ENCODE results near the gene CCL14. TPM values are rescaled to one million over a fixed set of nuclear protein-coding genes. Genes with fewer than 3 reads are reported as not detected.

CCL14 gene
- total and polyA plus RNA-seq, 2 of the 8 experiments (the other 6 are each of a cell fraction or from before 2014, with no cell fraction given): not detected

DNA sequence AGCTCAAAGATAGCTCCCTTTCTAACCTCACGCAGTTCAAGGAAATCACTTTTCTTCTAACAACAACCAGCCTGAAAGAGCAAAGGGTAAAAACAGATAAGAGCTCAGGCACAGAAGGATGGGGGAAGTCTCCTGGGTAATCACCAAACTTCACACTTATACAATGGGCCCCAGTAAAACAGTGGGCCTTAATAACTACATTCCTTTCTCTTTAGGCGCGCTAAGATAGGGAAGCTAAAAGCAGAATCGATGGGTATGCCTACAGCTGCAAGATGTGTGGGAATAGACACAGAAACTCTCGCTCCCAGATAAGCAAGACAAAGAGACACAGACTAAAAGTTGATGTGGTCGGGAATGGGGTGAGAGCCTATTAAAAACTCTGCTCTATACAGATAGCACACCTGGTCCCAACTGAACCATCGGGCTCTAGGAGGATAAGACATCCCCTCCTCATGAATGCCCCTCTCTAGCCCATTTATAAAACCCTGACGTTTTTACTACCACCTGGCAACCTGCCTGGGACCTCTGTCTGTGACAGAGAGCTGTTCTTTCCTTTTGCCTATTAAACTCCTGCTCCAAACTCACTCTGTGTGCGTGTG lies 43.8 kb downstream of the CCL14 start:
- no peak overlapping the region for H2BK120ac ChIP-seq (replicated peaks; ENCODE audit: low read depth, low read length)
- no peaks in the 10 kb centered on the region for H3K27me3 ChIP-seq (replicated peaks in 1 of 4; ENCODE audit: control insufficient read depth in 3 of 4, extremely low read depth in 1 of 4, insufficient read depth in 3 of 4, low read length in 3 of 4)
- no peak overlapping the region for H4K5ac ChIP-seq (ENCODE audit: insufficient read length, low read depth, low read length)
- H2AFZ ChIP-seq (ENCODE audit: low read length): no peak overlapping the region
- no peak overlapping the region for H3K9ac ChIP-seq (replicated peaks in 1 of 4; ENCODE audit: extremely low read depth in 1 of 4, low read depth in 3 of 4, low read length in 3 of 4)
- ChIA-PET POLR2A (ENCODE audit: partially characterized antibody) (interaction anchor here (1.0 kb wide), 1 partner anchor 11 kb away, joined by 5 read pairs; no protein-coding TSS in a partner anchor), CTCF (ENCODE audit: partially characterized antibody) (interaction anchor here (1.1 to 1.2 kb wide), 2 partner anchors 27 to 71 kb away, joined by 3 to 4 read pairs; no protein-coding TSS in a partner anchor)
- H3K4ac ChIP-seq (replicated peaks; ENCODE audit: insufficient read length, low read depth, low read length): no peak overlapping the region
- no peak overlapping the region for H2BK20ac ChIP-seq (ENCODE audit: low read length)
- no peak overlapping the region for H3K18ac ChIP-seq (ENCODE audit: extremely low read depth, low read length)
- FAIRE-seq (no peak), DNase-seq (ENCODE audit: low read depth in 1 of 2, low spot score in 2 of 2) (no peak)
- H2BK12ac ChIP-seq (ENCODE audit: low read depth, low read length): no peak overlapping the region
- H3K4me3 ChIP-seq (ENCODE audit: extremely low read depth in 1 of 4, insufficient read depth in 2 of 4, low read depth in 3 of 4, low read length in 4 of 4): no peak overlapping the region
- H3K4me2 ChIP-seq (ENCODE audit: insufficient read depth in 1 of 2, low read depth in 2 of 2, low read length in 2 of 2): no peak overlapping the region
- no peaks in the 10 kb centered on the region for H3K36me3 ChIP-seq (ENCODE audit: control insufficient read depth in 2 of 4, insufficient read depth in 4 of 4, low read length in 3 of 4)
- no peak overlapping the region for H4K8ac ChIP-seq (ENCODE audit: extremely low read depth, insufficient read depth, low read length)
- no peaks in the 10 kb centered on the region for H4K20me1 ChIP-seq (replicated peaks in 1 of 2; ENCODE audit: control insufficient read depth in 1 of 2, insufficient read depth in 2 of 2, low read length in 2 of 2)
- H2BK15ac ChIP-seq (ENCODE audit: low read length): no peak overlapping the region
- H3K56ac ChIP-seq (replicated peaks; ENCODE audit: insufficient read length, low read depth, low read length): no peak overlapping the region
- no peaks in the 10 kb centered on the region for H3K4me1 ChIP-seq (replicated peaks in 1 of 4; ENCODE audit: control insufficient read depth in 3 of 4, insufficient read depth in 4 of 4, low read length in 3 of 4)
- H3K79me1 ChIP-seq (ENCODE audit: low read depth, low read length): no peaks in the 10 kb centered on the region
- H3K27ac ChIP-seq (ENCODE audit: low read depth, low read length): no peak overlapping the region
- no peak overlapping the region for H2AK5ac ChIP-seq (ENCODE audit: low read depth, low read length)
- H3K23me2 ChIP-seq (ENCODE audit: low read depth, low read length): no peaks in the 10 kb centered on the region
- H3K9me3 ChIP-seq (ENCODE audit: insufficient read depth in 2 of 2, low read depth in 1 of 2, low read length in 1 of 2): no peaks in the 10 kb centered on the region
- no peak overlapping the region for H3K23ac ChIP-seq (ENCODE audit: insufficient read length)
- H2BK5ac ChIP-seq (ENCODE audit: low read depth, low read length): no peak overlapping the region
- H3K79me2 ChIP-seq (ENCODE audit: control insufficient read depth in 1 of 2, insufficient read depth in 2 of 2, low read length in 2 of 2): no peaks in the 10 kb centered on the region
- no peak overlapping the region for H3K14ac ChIP-seq (ENCODE audit: insufficient read length)
- no peak overlapping the region for H4K91ac ChIP-seq (replicated peaks; ENCODE audit: insufficient read length, low read length)
- 90% methylated on average over 9 of the region's 9 CpGs; no CpG with 5 or more reads in 1 of the 2 experiments for WGBS, 2 experiments (ENCODE audit: extremely low coverage in 1 of 2, insufficient coverage in 1 of 2, insufficient read length in 1 of 2, insufficient replicate concordance in 2 of 2, low coverage in 1 of 2, low lambda C conversion rate in 2 of 2, missing lambda C conversion rate in 1 of 2)
- no peak for TF ChIP-seq SP2 (IDR thresholded peaks at IDR 0.05; ENCODE audit: low read length)
- TF ChIP-seq TAF1 (IDR thresholded peaks at IDR 0.05; ENCODE audit: low read depth, low read length): no peak
- TF ChIP-seq SP1 (IDR thresholded peaks at IDR 0.05; ENCODE audit: low read depth, low read length): no peak
- TF ChIP-seq BRCA1 (IDR thresholded peaks at IDR 0.05; ENCODE audit: low read depth, low read length): no peak
- TF ChIP-seq HDAC2 (IDR thresholded peaks at IDR 0.05; ENCODE audit: borderline replicate concordance in 1 of 2, low read depth in 2 of 2, low read length in 2 of 2): no peak
- TF ChIP-seq CBX8 (IDR thresholded peaks at IDR 0.05; ENCODE audit: borderline replicate concordance, low read depth, low read length): no peak
- TF ChIP-seq, protein P1, sequence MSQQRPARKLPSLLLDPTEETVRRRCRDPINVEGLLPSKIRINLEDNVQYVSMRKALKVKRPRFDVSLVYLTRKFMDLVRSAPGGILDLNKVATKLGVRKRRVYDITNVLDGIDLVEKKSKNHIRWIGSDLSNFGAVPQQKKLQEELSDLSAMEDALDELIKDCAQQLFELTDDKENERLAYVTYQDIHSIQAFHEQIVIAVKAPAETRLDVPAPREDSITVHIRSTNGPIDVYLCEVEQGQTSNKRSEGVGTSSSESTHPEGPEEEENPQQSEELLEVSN (IDR thresholded peaks at IDR 0.05): no peak
- TF ChIP-seq MAFK (IDR thresholded peaks at IDR 0.05; ENCODE audit: low read depth, low read length): no peak
- TF ChIP-seq NRF1 (IDR thresholded peaks at IDR 0.05; ENCODE audit: low read depth, low read length): no peak
- TF ChIP-seq SRF (IDR thresholded peaks at IDR 0.05; ENCODE audit: low read depth, low read length): no peak
- no peak for TF ChIP-seq EP300 (IDR thresholded peaks at IDR 0.05; ENCODE audit: borderline replicate concordance in 1 of 2, low read depth in 2 of 2, low read length in 2 of 2)
